Hepatocyte (in vitro differentiated cells): ENCODE measurements around the gene STK24. TPM values are rescaled to one million over a fixed set of nuclear protein-coding genes. Genes with fewer than 3 reads are reported as not detected.

Source experiments
- DNase-seq: peaks from one replicate; pipeline ENCODE4 v3.0.0-alpha.2; 2016; ENCODE audit warnings: low spot score
- H2AFZ ChIP-seq: fragments of 200-600 bp; sonication (generic); 2 replicates; pipeline ENCODE4 v1.6.0; 2016; ENCODE audit warnings: antibody characterized with exemption, mild to moderate bottlenecking
- H3K27ac ChIP-seq: fragments of 200-600 bp; sonication (generic); 2 replicates; pipeline ENCODE4 v1.5.1; 2016; ENCODE audit warnings: mild to moderate bottlenecking
- H3K27me3 ChIP-seq: fragments of 200-600 bp; sonication (generic); 2 replicates; pipeline ENCODE4 v1.6.1; 2016
- H3K36me3 ChIP-seq: fragments of 200-600 bp; sonication (generic); replicated peaks from 2 replicates; pipeline ENCODE4 v1.5.1; 2016; ENCODE audit warnings: low read depth; ENCODE audit not compliant: insufficient read depth
- H3K4me1 ChIP-seq: fragments of 200-600 bp; sonication (generic); 2 replicates; pipeline ENCODE4 v1.5.1; 2016; ENCODE audit warnings: mild to moderate bottlenecking, moderate library complexity; ENCODE audit not compliant: insufficient read depth
- H3K4me2 ChIP-seq: fragments of 200-600 bp; sonication (generic); 2 replicates; pipeline ENCODE4 v1.6.0; 2016
- H3K4me3 ChIP-seq: fragments of 200-600 bp; sonication (generic); 2 replicates; pipeline ENCODE4 v1.5.1; 2016; ENCODE audit warnings: mild to moderate bottlenecking
- H3K79me2 ChIP-seq: fragments of 200-600 bp; sonication (generic); 2 replicates; pipeline ENCODE4 v1.6.0; 2017; ENCODE audit warnings: mild to moderate bottlenecking
- H3K9me2 ChIP-seq: fragments of 200-600 bp; sonication (generic); replicated peaks from 2 replicates; pipeline ENCODE4 v1.6.0; 2017; ENCODE audit warnings: mild to moderate bottlenecking; ENCODE audit not compliant: insufficient read depth
- H3K9me3 ChIP-seq: fragments of 200-600 bp; sonication (generic); 2 replicates; pipeline ENCODE4 v1.5.1; 2016; ENCODE audit warnings: low read depth, mild to moderate bottlenecking
- H4K20me1 ChIP-seq: fragments of 200-600 bp; sonication (generic); 2 replicates; pipeline ENCODE4 v1.6.0; 2016; ENCODE audit warnings: mild to moderate bottlenecking; ENCODE audit not compliant: insufficient read depth, poor library complexity, severe bottlenecking
- CTCF ChIP-seq: fragments of 200-600 bp; sonication (generic); IDR thresholded peaks from 2 replicates; pipeline ENCODE4 v1.5.1; 2016; ENCODE audit warnings: antibody characterized with exemption, mild to moderate bottlenecking; ENCODE audit not compliant: poor library complexity
- EZH2 ChIP-seq: fragments of 200-600 bp; sonication (generic); IDR thresholded peaks from 2 replicates; pipeline ENCODE4 v1.6.1; 2016; ENCODE audit warnings: antibody characterized with exemption, mild to moderate bottlenecking, borderline replicate concordance
- EZH2phosphoT487 ChIP-seq: fragments of 200-600 bp; sonication (generic); IDR thresholded peaks from one replicate; pipeline ENCODE4 v1.6.1; 2018; ENCODE audit warnings: antibody characterized with exemption, mild to moderate bottlenecking, low read depth, moderate library complexity; ENCODE audit not compliant: unreplicated experiment, severe bottlenecking
- WGBS: methylation state at CpG from one replicate; pipeline ENCODE4 v1.1.6; 2016; ENCODE audit warnings: low lambda C conversion rate; ENCODE audit errors: missing lambda C conversion rate; 5-methylcytosine and 5-hydroxymethylcytosine counted together
- polyA plus RNA-seq: library from polyadenylated mRNA; unstranded; fragments of >200 nt; fragmentation: Nextera tagmentation; extraction: Ambion mirVana; gene quantifications from 2 replicates; pipeline ENCODE4 v1.2.1, GENCODE V29; 2016
- total RNA-seq: library from RNA; depleted of rRNA; stranded (reverse); fragments of >200 nt; gene quantifications from 2 replicates; pipeline ENCODE4 v1.2.3, GENCODE V29; 2014

The STK24 gene
- total and polyA plus RNA-seq, 2 experiments from 2014 or later = 71.2 to 74.4 TPM

GRCh38 chr13:98459721-98460370 is 117.1 kb downstream of the STK24 start:
- no peak overlapping the region for H3K27ac ChIP-seq
- H3K79me2 ChIP-seq = peaks cover 20% of the 10 kb centered on the region
- no peaks in the 10 kb centered on the region for H3K9me3 ChIP-seq

DNA sequence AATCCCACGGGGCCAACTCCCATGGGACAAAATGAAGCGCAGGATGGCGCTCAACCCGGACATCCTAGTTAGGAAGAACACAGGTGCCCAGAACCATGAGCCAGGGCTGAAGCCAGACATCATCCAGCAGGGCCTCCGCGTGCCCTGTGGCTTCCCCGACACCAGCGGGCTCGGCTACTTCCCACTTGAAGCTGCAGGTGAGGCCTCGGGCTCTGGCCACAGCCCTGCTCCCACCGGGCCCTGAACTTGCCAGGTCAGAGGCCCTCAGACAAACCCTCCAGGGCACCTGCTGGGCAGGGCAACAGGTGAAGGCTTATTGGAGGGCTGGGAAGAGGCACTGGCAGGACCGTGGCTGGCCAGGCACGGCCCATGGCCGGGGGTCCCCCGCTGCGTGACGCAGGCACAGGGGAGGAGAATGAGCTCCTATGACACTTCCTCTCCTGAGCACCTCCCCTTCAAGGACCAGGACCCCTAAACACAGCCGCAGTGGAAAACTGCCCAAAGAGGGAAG is 117.7 kb downstream of the STK24 start:
- no peak overlapping the region for H3K27ac ChIP-seq
- H3K4me1 ChIP-seq = peaks cover 3% of the 10 kb centered on the region
- no peaks in the 10 kb centered on the region for H3K9me3 ChIP-seq
- H3K36me3 ChIP-seq = no peaks in the 10 kb centered on the region
- TF ChIP-seq EZH2phosphoT487 (no peak), EZH2 (no peak)
- no peak overlapping the region for H3K4me2 ChIP-seq
- H3K27me3 ChIP-seq = no peaks in the 10 kb centered on the region
- 97% methylated on average over 18 of the region's 18 CpGs for WGBS
- peaks cover 14% of the 10 kb centered on the region for H3K79me2 ChIP-seq
- H3K9me2 ChIP-seq = no peaks in the 10 kb centered on the region
- H2AFZ ChIP-seq = no peak overlapping the region
- H4K20me1 ChIP-seq = peaks cover 4% of the 10 kb centered on the region
- H3K4me3 ChIP-seq = no peak overlapping the region
- no peak for DNase-seq

More at GRCh38 chr13:98459721-98460370, 117.1 kb downstream of the STK24 start:
- 94% methylated on average over 13 of the region's 13 CpGs for WGBS
- H3K9me2 ChIP-seq = no peaks in the 10 kb centered on the region
- H4K20me1 ChIP-seq = peaks cover 4% of the 10 kb centered on the region
- DNase-seq = no peak
- no peak overlapping the region for H3K4me2 ChIP-seq
- no peaks in the 10 kb centered on the region for H3K4me1 ChIP-seq
- no peak overlapping the region for H2AFZ ChIP-seq
- no peak for TF ChIP-seq CTCF
- TF ChIP-seq EZH2 = no peak
- H3K27me3 ChIP-seq = no peaks in the 10 kb centered on the region
- H3K4me3 ChIP-seq = no peak overlapping the region
- no peaks in the 10 kb centered on the region for H3K36me3 ChIP-seq

- DNase-seq = no peak
- Histone ChIP-seq H3K4me2 (no peak overlapping the region), H3K79me2 (peaks cover 8% of the 10 kb centered on the region), H3K9me2 (no peaks in the 10 kb centered on the region), H4K20me1 (peaks cover 4% of the 10 kb centered on the region), H3K9me3 (no peaks in the 10 kb centered on the region), H3K27ac (no peak overlapping the region), H3K4me3 (no peak overlapping the region), H3K36me3 (no peaks in the 10 kb centered on the region), H3K4me1 (peaks cover 3% of the 10 kb centered on the region), H2AFZ (no peak overlapping the region), H3K27me3 (no peaks in the 10 kb centered on the region)
- WGBS = 78% methylated on average over 16 of the region's 16 CpGs
- no peak for TF ChIP-seq EZH2phosphoT487
- no peak for TF ChIP-seq CTCF
- TF ChIP-seq EZH2 = no peak
Measured at GRCh38 chr13:98458431-98458830, 118.5 kb downstream of the STK24 start.

DNA sequence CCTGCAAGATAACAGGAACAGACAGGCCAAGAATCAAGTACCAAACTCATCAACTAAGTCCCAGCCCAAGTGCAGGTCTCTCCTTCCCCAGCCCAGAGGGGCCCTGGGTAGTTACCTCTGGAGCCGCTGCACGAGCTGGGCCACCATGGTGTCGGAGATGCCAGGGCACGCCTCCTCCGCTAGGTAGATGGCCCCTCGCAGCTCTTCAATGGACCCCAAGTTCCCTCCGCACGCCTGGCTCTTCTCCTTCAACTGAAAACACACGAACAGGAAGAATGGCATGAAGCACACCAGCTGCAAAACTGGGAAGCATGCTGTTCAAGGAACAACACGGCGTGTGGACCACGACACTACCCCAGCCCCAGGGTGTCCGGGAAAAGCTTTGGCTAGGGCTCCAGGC is 119.9 kb downstream of the STK24 start:
- no peak overlapping the region for H3K27ac ChIP-seq
- no peaks in the 10 kb centered on the region for H3K36me3 ChIP-seq
- TF ChIP-seq CTCF = no peak
- no peak for TF ChIP-seq EZH2
- TF ChIP-seq EZH2phosphoT487 = no peak
- H3K27me3 ChIP-seq = no peaks in the 10 kb centered on the region
- no peaks in the 10 kb centered on the region for H3K9me3 ChIP-seq
- H3K4me1 ChIP-seq = peaks cover 3% of the 10 kb centered on the region
- no peak for DNase-seq
- no peak overlapping the region for H2AFZ ChIP-seq
- no peak overlapping the region for H3K4me2 ChIP-seq
- WGBS = 97% methylated on average over 13 of the region's 13 CpGs
- no peaks in the 10 kb centered on the region for H3K9me2 ChIP-seq
- peaks cover 4% of the 10 kb centered on the region for H4K20me1 ChIP-seq
- no peak overlapping the region for H3K4me3 ChIP-seq
- H3K79me2 ChIP-seq = no peaks in the 10 kb centered on the region
